Measurements from ENCODE around the gene TSPAN13. TPM values are rescaled to one million over a fixed set of nuclear protein-coding genes. Genes with fewer than 3 reads are reported as not detected.

TSPAN13 gene
- total and polyA plus RNA-seq, 2 of the 8 experiments (the other 6 are each of a cell fraction or from before 2014, with no cell fraction given): 15.3 to 28.1 TPM

GRCh38 chr7:16813232-16813616, 59.7 kb downstream of the TSPAN13 start:
- Histone ChIP-seq H3K14ac (ENCODE audit: insufficient read length) (no peak overlapping the region), H3K4ac (replicated peaks; ENCODE audit: insufficient read length, low read depth, low read length) (no peak overlapping the region), H3K23me2 (ENCODE audit: low read depth, low read length) (no peaks in the 10 kb centered on the region), H2BK20ac (ENCODE audit: low read length) (no peak overlapping the region), H3K23ac (ENCODE audit: insufficient read length) (no peak overlapping the region), H3K4me2 (ENCODE audit: insufficient read depth in 1 of 2, low read depth in 2 of 2, low read length in 2 of 2) (no peak overlapping the region), H4K8ac (ENCODE audit: extremely low read depth, insufficient read depth, low read length) (no peak overlapping the region), H2AK5ac (ENCODE audit: low read depth, low read length) (no peak overlapping the region), H3K4me3 (ENCODE audit: extremely low read depth in 1 of 4, insufficient read depth in 2 of 4, low read depth in 3 of 4, low read length in 4 of 4) (no peak overlapping the region), H3K9ac (replicated peaks in 1 of 4; ENCODE audit: extremely low read depth in 1 of 4, low read depth in 3 of 4, low read length in 3 of 4) (no peak overlapping the region), H3K9me3 (ENCODE audit: insufficient read depth in 2 of 2, low read depth in 1 of 2, low read length in 1 of 2) (no peaks in the 10 kb centered on the region), H2AFZ (ENCODE audit: low read length) (no peak overlapping the region), H2BK120ac (replicated peaks; ENCODE audit: low read depth, low read length) (no peak overlapping the region), H2BK12ac (ENCODE audit: low read depth, low read length) (no peak overlapping the region), H3K79me1 (ENCODE audit: low read depth, low read length) (no peaks in the 10 kb centered on the region), H2BK5ac (ENCODE audit: low read depth, low read length) (no peak overlapping the region), H3K56ac (replicated peaks; ENCODE audit: insufficient read length, low read depth, low read length) (no peak overlapping the region), H3K18ac (ENCODE audit: extremely low read depth, low read length) (no peak overlapping the region), H3K36me3 (ENCODE audit: control insufficient read depth in 2 of 4, insufficient read depth in 4 of 4, low read length in 3 of 4) (no peaks in the 10 kb centered on the region), H4K5ac (ENCODE audit: insufficient read length, low read depth, low read length) (no peak overlapping the region), H3K27me3 (replicated peaks in 1 of 4; ENCODE audit: control insufficient read depth in 3 of 4, extremely low read depth in 1 of 4, insufficient read depth in 3 of 4, low read length in 3 of 4) (no peaks in the 10 kb centered on the region), H4K20me1 (replicated peaks in 1 of 2; ENCODE audit: control insufficient read depth in 1 of 2, insufficient read depth in 2 of 2, low read length in 2 of 2) (no peaks in the 10 kb centered on the region), H3K79me2 (ENCODE audit: control insufficient read depth in 1 of 2, insufficient read depth in 2 of 2, low read length in 2 of 2) (no peaks in the 10 kb centered on the region), H2BK15ac (ENCODE audit: low read length) (no peak overlapping the region), H3K27ac (ENCODE audit: low read depth, low read length) (no peak overlapping the region), H3K4me1 (replicated peaks in 1 of 4; ENCODE audit: control insufficient read depth in 3 of 4, insufficient read depth in 4 of 4, low read length in 3 of 4) (no peaks in the 10 kb centered on the region), H4K91ac (replicated peaks; ENCODE audit: insufficient read length, low read length) (no peak overlapping the region)
- FAIRE-seq (no peak), DNase-seq (ENCODE audit: low read depth in 1 of 2, low spot score in 2 of 2) (no peak)
- WGBS, 2 experiments (ENCODE audit: extremely low coverage in 1 of 2, insufficient coverage in 1 of 2, insufficient read length in 1 of 2, insufficient replicate concordance in 2 of 2, low coverage in 1 of 2, low lambda C conversion rate in 2 of 2, missing lambda C conversion rate in 1 of 2): 83% methylated on average over 3 of the region's 3 CpGs; no CpG with 5 or more reads in 1 of the 2 experiments
- CTCF ChIA-PET (ENCODE audit: partially characterized antibody): interaction anchor here (1.3 to 1.7 kb wide), 2 partner anchors 13 to 105 kb away, joined by 4 to 9 read pairs; no protein-coding TSS in a partner anchor
- POLR2A ChIA-PET (ENCODE audit: partially characterized antibody): no interaction called here
- TF ChIP-seq TCF12 (IDR thresholded peaks at IDR 0.05; ENCODE audit: low read depth, low read length) (no peak), ASH2L (IDR thresholded peaks at IDR 0.05; ENCODE audit: low read length) (no peak), E2F6 (IDR thresholded peaks at IDR 0.05) (no peak), JUN (IDR thresholded peaks at IDR 0.05; ENCODE audit: low read depth, low read length) (no peak), CHD2 (IDR thresholded peaks at IDR 0.05; ENCODE audit: low read length) (no peak), TAF7 (optimal IDR thresholded peaks at IDR 0.05; ENCODE audit: borderline replicate concordance, low read depth, low read length) (no peak), KDM1A (IDR thresholded peaks at IDR 0.05; ENCODE audit: borderline replicate concordance, low read length) (no peak), EP300 (IDR thresholded peaks at IDR 0.05; ENCODE audit: borderline replicate concordance in 1 of 2, low read depth in 2 of 2, low read length in 2 of 2) (no peak)
